Activated CD4-positive, alpha-beta T cell treated with anti-CD3 and anti-CD28 coated beads, Interleukin-2, amount 50 U/mL, for 24 hours (primary cell): ENCODE data around the gene MRPS6.
A peak's percentile ranks its signal among the peaks of the same experiment; 100 is the strongest.

Experiments used
- DNase-seq, 2 donors: peaks; one replicate each; pipeline ENCODE4 v3.0.0-alpha.2; 2020; ENCODE audit warnings: low read depth in 1 of 2, low spot score in 1 of 2

MRPS6 gene

GRCh38 chr21:34100337-34100736 is 27.0 kb downstream of the MRPS6 start:
- DNase-seq: no peak

GRCh38 chr21:34100790-34101189 is 27.4 kb downstream of the MRPS6 start:
- no peak for DNase-seq

DNA sequence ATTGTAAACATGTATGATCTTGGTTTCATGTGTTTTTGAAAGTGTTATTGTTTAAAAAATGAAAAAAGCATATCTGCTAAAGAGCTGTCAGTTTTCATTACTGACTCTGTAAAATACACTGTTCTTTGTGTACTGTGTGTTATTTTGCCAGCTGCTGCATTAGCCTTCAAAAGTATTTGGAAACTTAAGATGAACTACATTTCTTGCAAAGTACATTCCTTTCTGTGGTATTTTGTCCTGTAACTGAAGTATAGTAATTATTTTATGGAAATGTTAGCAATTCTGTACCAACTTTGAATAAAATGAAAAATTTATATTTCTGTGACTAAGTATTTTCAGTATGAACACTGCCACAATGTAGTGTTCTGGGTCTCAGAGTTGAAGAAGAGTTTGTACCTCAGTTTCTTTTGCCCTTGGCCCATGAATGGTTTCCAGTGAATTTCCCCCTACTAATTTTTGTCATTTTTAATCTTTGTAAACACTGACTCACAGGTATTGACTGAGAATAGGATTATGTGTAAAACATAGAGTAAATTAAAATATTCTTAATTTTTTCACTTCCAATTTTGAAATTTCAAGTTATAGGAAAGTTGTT is 32.7 kb downstream of the MRPS6 start:
- no peak for DNase-seq

GRCh38 chr21:34107606-34108005 is 34.2 kb downstream of the MRPS6 start:
- DNase-seq: no peak

- DNase-seq: no peak
Observed at GRCh38 chr21:34109075-34109474, 35.7 kb downstream of the MRPS6 start.

GRCh38 chr21:34110594-34111202 is 37.3 kb downstream of the MRPS6 start:
- no peak for DNase-seq

- DNase-seq: no peak
Observed at GRCh38 chr21:34112316-34113033, 39.1 kb downstream of the MRPS6 start.

- DNase-seq: no peak
Observed at GRCh38 chr21:34113842-34114241, 40.5 kb downstream of the MRPS6 start.

GRCh38 chr21:34115160-34115559 is 41.8 kb downstream of the MRPS6 start:
- DNase-seq: no peak

- no peak for DNase-seq
Observed at GRCh38 chr21:34116569-34116968, 43.2 kb downstream of the MRPS6 start.

- no peak for DNase-seq
Observed at GRCh38 chr21:34120867-34121266, 47.5 kb downstream of the MRPS6 start.

DNA sequence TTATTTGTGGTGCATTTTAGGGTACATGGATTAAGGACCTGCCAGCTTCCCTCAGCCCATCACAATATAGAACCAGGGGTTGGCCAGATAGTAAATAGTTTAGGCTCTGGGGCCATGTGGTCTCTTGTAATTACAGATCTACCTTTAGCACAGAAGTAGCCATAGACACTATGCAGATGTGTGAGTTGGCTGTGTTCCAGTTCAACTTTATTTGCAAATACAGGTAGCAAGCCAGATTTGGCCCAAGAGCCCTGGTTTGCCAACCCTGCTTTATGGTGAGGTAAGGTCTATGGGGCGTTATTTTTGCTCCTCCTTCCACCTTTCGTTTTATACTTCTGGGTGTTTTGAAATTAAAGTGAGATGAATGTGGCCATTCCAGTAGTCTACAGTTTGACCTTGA is 48.7 kb downstream of the MRPS6 start:
- no peak for DNase-seq

GRCh38 chr21:34123609-34124008 is 50.2 kb downstream of the MRPS6 start:
- DNase-seq: no peak

- no peak for DNase-seq
Observed at GRCh38 chr21:34126269-34126668, 52.9 kb downstream of the MRPS6 start.

DNA sequence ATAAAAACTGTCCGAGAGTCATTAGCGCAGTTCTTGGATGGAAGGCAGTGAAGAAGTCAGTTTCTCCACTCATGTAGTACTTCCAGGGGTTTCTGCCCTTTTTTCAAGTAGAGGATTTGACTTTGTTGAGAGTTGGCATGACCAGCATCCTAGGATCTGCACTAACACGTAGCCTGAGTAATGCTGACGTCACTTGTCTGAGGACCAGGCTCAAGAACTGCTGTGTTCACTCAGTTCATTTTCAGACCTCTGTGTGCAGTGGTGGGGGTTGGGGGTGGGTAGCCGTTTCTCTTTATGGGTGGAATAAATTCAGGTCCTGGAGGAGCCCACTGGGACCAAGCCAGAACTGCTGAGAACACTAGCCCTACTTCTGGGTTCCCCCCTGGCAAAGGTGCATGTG is 53.3 kb downstream of the MRPS6 start:
- DNase-seq: no peak

DNA sequence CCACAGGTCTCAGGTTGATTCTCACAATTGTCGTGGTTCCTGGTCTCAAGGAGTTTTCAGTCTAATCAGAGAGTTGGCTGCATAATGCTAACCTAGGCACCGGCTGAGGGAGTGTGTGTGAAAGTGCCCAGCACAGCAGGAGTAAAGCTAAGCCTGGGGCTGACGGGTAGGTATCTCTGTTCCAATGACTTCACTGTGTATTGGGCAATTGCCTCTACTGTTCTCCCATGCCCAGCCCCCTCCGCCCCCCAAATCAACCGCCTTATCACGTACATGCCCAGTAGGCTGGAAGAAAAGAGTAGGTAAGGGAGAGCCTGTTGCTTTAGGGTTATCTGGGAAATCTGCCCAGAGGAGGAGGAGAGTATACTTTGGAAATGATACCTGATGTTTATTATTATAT is 54.7 kb downstream of the MRPS6 start:
- DNase-seq: no peak

- no peak for DNase-seq
Observed at GRCh38 chr21:34128674-34129038, 55.3 kb downstream of the MRPS6 start.

DNA sequence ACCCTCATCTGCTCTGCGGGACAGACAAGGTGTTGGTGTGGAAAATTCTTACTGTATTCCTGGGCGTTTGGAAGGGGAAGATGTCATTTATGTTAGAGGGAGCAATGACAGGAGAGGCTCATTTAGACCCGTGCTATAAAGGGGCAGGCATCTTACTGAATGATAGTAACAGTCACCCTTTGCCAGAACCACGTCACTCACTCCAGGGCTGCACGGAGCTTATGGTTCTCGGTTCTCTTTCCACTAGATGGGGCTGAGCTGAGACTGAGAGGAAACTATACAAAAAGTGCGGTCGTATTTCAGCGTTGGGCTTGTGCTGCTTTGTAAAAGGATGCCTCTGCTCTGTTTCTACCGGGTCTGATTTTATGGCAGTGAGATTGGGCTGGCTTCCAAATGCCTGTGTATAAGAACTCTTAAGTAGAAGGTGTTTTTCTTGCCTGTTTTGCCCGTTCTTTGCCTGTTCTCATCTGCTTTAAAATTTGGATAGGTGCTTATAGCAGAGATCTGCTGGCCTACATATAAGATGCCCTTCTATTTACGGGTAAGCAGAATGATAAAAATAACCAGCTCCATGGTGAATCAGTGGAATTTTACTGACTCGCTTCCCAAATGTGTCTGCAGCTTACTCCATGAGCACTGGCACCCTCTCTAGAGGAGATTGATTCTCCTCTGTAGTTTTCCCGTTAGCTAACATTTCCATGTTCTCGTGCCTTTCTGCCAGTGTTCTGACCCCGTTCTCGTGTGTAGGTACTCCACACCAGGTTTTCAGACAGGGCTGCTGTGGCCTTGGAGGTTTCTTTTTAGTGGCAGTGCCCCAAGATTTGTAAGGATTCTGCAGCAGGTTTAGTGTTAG is 55.9 kb downstream of the MRPS6 start:
- DNase-seq: peak; percentile 21 to 69

GRCh38 chr21:34129901-34130715 is 56.7 kb downstream of the MRPS6 start:
- no peak for DNase-seq

DNA sequence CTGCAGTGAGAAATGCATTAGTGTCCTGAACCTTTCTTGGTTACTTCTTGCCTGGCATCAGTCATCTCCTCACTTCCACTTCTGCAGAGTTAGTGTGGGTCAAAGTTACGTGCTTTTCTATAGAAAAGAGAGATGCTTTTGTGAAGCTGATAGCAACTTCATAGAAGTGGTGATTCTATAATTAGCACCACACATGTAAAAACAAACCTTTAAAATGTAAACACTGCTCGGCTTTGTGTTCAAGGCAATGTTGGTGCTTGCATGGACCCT is 57.3 kb downstream of the MRPS6 start:
- DNase-seq: no peak

DNA sequence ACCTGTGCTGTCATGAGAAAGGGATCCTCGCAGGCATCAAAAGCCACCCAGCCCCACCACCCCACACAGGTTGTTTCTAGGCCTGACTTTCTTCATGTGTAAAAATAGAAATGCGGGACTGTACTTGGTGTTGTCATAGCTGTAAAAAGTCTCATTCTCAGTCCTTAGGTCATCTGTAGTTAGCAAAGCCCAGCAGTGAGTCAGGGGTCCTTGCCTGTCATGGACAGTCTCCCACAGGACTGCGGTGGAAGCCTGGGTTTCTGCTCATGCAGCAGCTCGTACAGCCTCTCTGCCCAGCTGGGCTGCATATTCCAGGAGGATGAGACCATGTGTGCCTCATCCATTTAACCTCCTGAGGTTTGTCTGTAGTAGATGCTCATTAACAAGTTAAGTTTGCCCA is 58.2 kb downstream of the MRPS6 start:
- no peak for DNase-seq
